HepG2 (cell line): Measurements from ENCODE around the gene ITGB2. TPM values are rescaled to one million over a fixed set of nuclear protein-coding genes. Genes with fewer than 3 reads are reported as not detected.

Experiments used
- AKAP8 ChIP-seq: sonication (generic); formaldehyde crosslinking; IDR thresholded peaks from 2 replicates; pipeline ENCODE4 v1.5.1; 2020; ENCODE audit warnings: mild to moderate bottlenecking, missing genetic modification reagents
- LRRFIP1 ChIP-seq: sonication (generic); formaldehyde crosslinking; conservative IDR thresholded peaks from 2 replicates; pipeline ENCODE4 v1.4.0; 2020; ENCODE audit warnings: missing genetic modification reagents
- MXD3 ChIP-seq: IDR thresholded peaks from 2 replicates; pipeline ENCODE4 v1.6.1; 2016; ENCODE audit warnings: mild to moderate bottlenecking, missing biosample characterization, missing genetic modification reagents
- NONO ChIP-seq, 2 experiments: fragments of 450-650 bp in 1 of 2; sonication (generic) in 1 of 2; formaldehyde crosslinking in 1 of 2; IDR thresholded peaks in 1 of 2; conservative IDR thresholded peaks in 1 of 2; 2 replicates each; pipeline versions ENCODE4 v1.6.1 to v1.8.0; 2017 to 2022; ENCODE audit warnings: mild to moderate bottlenecking in 1 of 2, missing genetic modification reagents in 1 of 2, moderate library complexity in 1 of 2
- NR2C2 ChIP-seq: sonication (generic); formaldehyde crosslinking; IDR thresholded peaks from 2 replicates; pipeline ENCODE4 v1.4.0; 2020; ENCODE audit warnings: missing genetic modification reagents, mild to moderate bottlenecking, moderate library complexity, borderline replicate concordance
- PLRG1 ChIP-seq: fragments of 450-650 bp; conservative IDR thresholded peaks from 2 replicates; pipeline ENCODE4 v1.6.1; 2016
- RBFOX2 ChIP-seq: fragments of 200-400 bp; formaldehyde crosslinking; IDR thresholded peaks from 2 replicates; pipeline ENCODE4 v1.6.1; 2017; ENCODE audit warnings: low read depth, mild to moderate bottlenecking, low read length
- SP4 ChIP-seq: sonication (generic); formaldehyde crosslinking; IDR thresholded peaks from 2 replicates; pipeline ENCODE4 v1.8.1; 2023; ENCODE audit warnings: mild to moderate bottlenecking, missing genetic modification reagents
- TOE1 ChIP-seq: sonication (generic); formaldehyde crosslinking; IDR thresholded peaks from 2 replicates; pipeline ENCODE4 v1.4.0; 2020; ENCODE audit warnings: mild to moderate bottlenecking, missing genetic modification reagents
- ZBTB10 ChIP-seq: sonication (generic); formaldehyde crosslinking; IDR thresholded peaks from 2 replicates; pipeline ENCODE4 v1.4.0; 2020; ENCODE audit warnings: missing genetic modification reagents, borderline replicate concordance
- ZBTB14 ChIP-seq: sonication (generic); formaldehyde crosslinking; IDR thresholded peaks from 2 replicates; pipeline ENCODE4 v1.4.0; 2020; ENCODE audit warnings: missing genetic modification reagents
- ZBTB26 ChIP-seq: IDR thresholded peaks from 2 replicates; pipeline ENCODE4 v1.6.1; 2016; ENCODE audit warnings: missing compliant biosample characterization, missing genetic modification reagents, borderline replicate concordance
- ZNF33A ChIP-seq: sonication (generic); formaldehyde crosslinking; IDR thresholded peaks from 2 replicates; pipeline ENCODE4 v1.5.1; 2020; ENCODE audit warnings: missing genetic modification reagents, mild to moderate bottlenecking, moderate library complexity, borderline replicate concordance
- ZNF557 ChIP-seq: sonication (generic); formaldehyde crosslinking; IDR thresholded peaks from 2 replicates; pipeline ENCODE4 v1.4.0; 2020; ENCODE audit warnings: missing genetic modification reagents
- ZNF564 ChIP-seq: sonication (generic); formaldehyde crosslinking; IDR thresholded peaks from 2 replicates; pipeline ENCODE4 v1.8.1; 2023; ENCODE audit warnings: mild to moderate bottlenecking, missing genetic modification reagents
- ZNF766 ChIP-seq: sonication (generic); formaldehyde crosslinking; IDR thresholded peaks from 2 replicates; pipeline ENCODE4 v1.5.0; 2020; ENCODE audit warnings: missing genetic modification reagents, borderline replicate concordance
- ZZZ3 ChIP-seq: sonication (generic); formaldehyde crosslinking; IDR thresholded peaks from 2 replicates; pipeline ENCODE4 v1.4.0; 2020; ENCODE audit warnings: missing genetic modification reagents, mild to moderate bottlenecking, borderline replicate concordance
- polyA plus RNA-seq, 8 experiments: library from polyadenylated mRNA; depleted of rRNA in 3 of 8; stranded (reverse) in 7 of 8; unstranded in 1 of 8; fragments of >200 nt; fragmentation: Illumina TruSeq in 4 of 8; extraction: Trizol in 4 of 8; gene quantifications; 2 replicates each; pipeline versions ENCODE4 v1.2.1 to v1.2.3, GENCODE V29; 2011 to 2016; ENCODE audit warnings: low read depth in 4 of 8, missing spikeins in 1 of 8, mixed read lengths in 1 of 8; ENCODE audit not compliant: insufficient read depth in 1 of 8
- total RNA-seq, 5 experiments: library from RNA; depleted of rRNA; stranded (reverse); fragments of >200 nt; fragmentation: Illumina TruSeq; extraction: Trizol; gene quantifications; 2 replicates each; pipeline ENCODE4 v1.2.3, GENCODE V29; 2016; ENCODE audit warnings: low read depth in 1 of 5
- TF ChIP-seq, protein P1 (sequence below): IDR thresholded peaks from 2 replicates; pipeline ENCODE4 v1.6.1; 2012; ENCODE audit warnings: low read depth, low read length, improper control_type of control experiment

Gene ITGB2
- total and polyA plus RNA-seq, 2 of the 13 experiments (the other 11 are each of a cell fraction or from before 2014, with no cell fraction given) = 4.2 to 18.0 TPM

GRCh38 chr21:44869781-44870747 lies 50.6 kb downstream of the ITGB2 start (continued):
- TF ChIP-seq NONO (IDR thresholded peaks at IDR 0.05) (no peak), NONO (CRISPR knock-in tag; conservative IDR thresholded peaks at IDR 0.05) (no peak), ZBTB26 (no peak), AKAP8 (CRISPR knock-in tag) (peak; percentile 66; the same call in 1 of the 2 replicates), SP4 (no peak), ZBTB14 (no peak), MXD3 (CRISPR knock-in tag) (no peak), ZNF557 (no peak), LRRFIP1 (CRISPR knock-in tag) (no peak), ZNF766 (no peak), ZBTB10 (CRISPR knock-in tag) (no peak), PLRG1 (no peak), ZNF33A (CRISPR knock-in tag) (no peak), NR2C2 (CRISPR knock-in tag) (peak; percentile 23; the same call in 1 of the 2 replicates), ZZZ3 (no peak), ZNF564 (CRISPR knock-in tag) (no peak), RBFOX2 (peak; percentile 61), TOE1 (CRISPR knock-in tag) (no peak)
- TF ChIP-seq, protein P1, sequence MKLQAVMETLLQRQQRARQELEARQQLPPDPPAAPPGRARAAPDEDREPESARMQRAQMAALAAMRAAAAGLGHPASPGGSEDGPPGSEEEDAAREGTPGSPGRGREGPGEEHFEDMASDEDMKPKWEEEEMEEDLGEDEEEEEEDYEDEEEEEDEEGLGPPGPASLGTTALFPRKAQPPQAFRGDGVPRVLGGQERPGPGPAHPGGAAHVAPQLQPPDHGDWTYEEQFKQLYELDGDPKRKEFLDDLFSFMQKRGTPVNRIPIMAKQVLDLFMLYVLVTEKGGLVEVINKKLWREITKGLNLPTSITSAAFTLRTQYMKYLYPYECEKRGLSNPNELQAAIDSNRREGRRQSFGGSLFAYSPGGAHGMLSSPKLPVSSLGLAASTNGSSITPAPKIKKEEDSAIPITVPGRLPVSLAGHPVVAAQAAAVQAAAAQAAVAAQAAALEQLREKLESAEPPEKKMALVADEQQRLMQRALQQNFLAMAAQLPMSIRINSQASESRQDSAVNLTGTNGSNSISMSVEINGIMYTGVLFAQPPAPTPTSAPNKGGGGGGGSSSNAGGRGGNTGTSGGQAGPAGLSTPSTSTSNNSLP = peak; percentile 30; the same call in 1 of the 2 replicates
